Esophagus muscularis mucosa (tissue), 4 donors: ENCODE results near the gene DAPP1. TPM values are rescaled to one million over a fixed set of nuclear protein-coding genes. Genes with fewer than 3 reads are reported as not detected.
"Not testable (repeated sequence)": the region's sequence is repeated elsewhere in the genome, so short reads cannot be mapped to it uniquely, and the experiment has no call there.

Experiments
- DNase-seq: peaks from one replicate; pipeline ENCODE4 v3.0.0-alpha.2; 2017; ENCODE audit errors: extremely low spot score
- H3K27ac ChIP-seq, 4 donors: fragments of 200-600 bp; sonication (generic); replicated peaks in 1 of 4; 1 replicate in 3 of 4; 2 replicates in 1 of 4; pipeline ENCODE4 v1.5.1; 2016 to 2019; ENCODE audit warnings: mild to moderate bottlenecking in 1 of 4
- H3K27me3 ChIP-seq, 4 donors: fragments of 200-600 bp; sonication (generic); one replicate each; pipeline versions ENCODE4 v1.5.1 to v1.6.0; 2016 to 2019
- H3K36me3 ChIP-seq, 4 donors: fragments of 200-600 bp; sonication (generic); one replicate each; pipeline ENCODE4 v1.5.1; 2016 to 2019
- H3K4me1 ChIP-seq, 4 donors: fragments of 200-600 bp; sonication (generic); one replicate each; pipeline ENCODE4 v1.5.1; 2016 to 2019
- H3K4me3 ChIP-seq, 4 donors: fragments of 200-600 bp; sonication (generic); 1 replicate in 2 of 4; 2 replicates in 2 of 4; pipeline ENCODE4 v1.5.1; 2016 to 2019; ENCODE audit warnings: mild to moderate bottlenecking in 4 of 4, moderate library complexity in 1 of 4
- H3K9me3 ChIP-seq, 4 donors: fragments of 200-600 bp; sonication (generic); 1 replicate in 3 of 4; 2 replicates in 1 of 4; pipeline ENCODE4 v1.5.1; 2016 to 2019
- CTCF ChIP-seq, 3 experiments: fragments of 200-600 bp in 2 of 3; fragments of 450-650 bp in 1 of 3; sonication (generic) in 2 of 3; IDR thresholded peaks; one replicate each; pipeline ENCODE4 v1.5.1; 2017 to 2019; ENCODE audit warnings: antibody characterized with exemption in 3 of 3, mild to moderate bottlenecking in 2 of 3, moderate library complexity in 1 of 3
- EP300 ChIP-seq: sonication (generic); formaldehyde crosslinking; IDR thresholded peaks from one replicate; pipeline ENCODE4 v1.6.1; 2017; ENCODE audit warnings: antibody characterized with exemption
- POLR2A ChIP-seq: fragments of 450-650 bp; IDR thresholded peaks from one replicate; pipeline ENCODE4 v1.6.1; 2017; ENCODE audit warnings: antibody characterized with exemption, moderate library complexity, mild to moderate bottlenecking, low read depth
- POLR2AphosphoS5 ChIP-seq, 2 donors: sonication (generic); formaldehyde crosslinking; IDR thresholded peaks; one replicate each; pipeline ENCODE4 v1.6.1; 2017; ENCODE audit warnings: antibody characterized with exemption in 2 of 2
- WGBS: methylation state at CpG from one replicate; pipeline ENCODE4 v1.1.5; 2018; 5-methylcytosine and 5-hydroxymethylcytosine counted together
- intact Hi-C: fragments of 100-400 bp; cut with DNase I; formaldehyde crosslinking; loops from one replicate; pipeline ENCODE4 v1.15.1; 2023
- total RNA-seq, 4 donors: library from RNA; depleted of rRNA; stranded (reverse); fragments of >200 nt; gene quantifications; one replicate each; pipeline versions ENCODE4 v1.1.0 to v1.2.1, GENCODE V29; 2016

DAPP1 gene, protein sequence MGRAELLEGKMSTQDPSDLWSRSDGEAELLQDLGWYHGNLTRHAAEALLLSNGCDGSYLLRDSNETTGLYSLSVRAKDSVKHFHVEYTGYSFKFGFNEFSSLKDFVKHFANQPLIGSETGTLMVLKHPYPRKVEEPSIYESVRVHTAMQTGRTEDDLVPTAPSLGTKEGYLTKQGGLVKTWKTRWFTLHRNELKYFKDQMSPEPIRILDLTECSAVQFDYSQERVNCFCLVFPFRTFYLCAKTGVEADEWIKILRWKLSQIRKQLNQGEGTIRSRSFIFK
- 1 to 10 TPM in 2 of 4 donors, under 1 TPM in 2; 0.86 to 2.5 (median 1.1) TPM for total RNA-seq

DNA sequence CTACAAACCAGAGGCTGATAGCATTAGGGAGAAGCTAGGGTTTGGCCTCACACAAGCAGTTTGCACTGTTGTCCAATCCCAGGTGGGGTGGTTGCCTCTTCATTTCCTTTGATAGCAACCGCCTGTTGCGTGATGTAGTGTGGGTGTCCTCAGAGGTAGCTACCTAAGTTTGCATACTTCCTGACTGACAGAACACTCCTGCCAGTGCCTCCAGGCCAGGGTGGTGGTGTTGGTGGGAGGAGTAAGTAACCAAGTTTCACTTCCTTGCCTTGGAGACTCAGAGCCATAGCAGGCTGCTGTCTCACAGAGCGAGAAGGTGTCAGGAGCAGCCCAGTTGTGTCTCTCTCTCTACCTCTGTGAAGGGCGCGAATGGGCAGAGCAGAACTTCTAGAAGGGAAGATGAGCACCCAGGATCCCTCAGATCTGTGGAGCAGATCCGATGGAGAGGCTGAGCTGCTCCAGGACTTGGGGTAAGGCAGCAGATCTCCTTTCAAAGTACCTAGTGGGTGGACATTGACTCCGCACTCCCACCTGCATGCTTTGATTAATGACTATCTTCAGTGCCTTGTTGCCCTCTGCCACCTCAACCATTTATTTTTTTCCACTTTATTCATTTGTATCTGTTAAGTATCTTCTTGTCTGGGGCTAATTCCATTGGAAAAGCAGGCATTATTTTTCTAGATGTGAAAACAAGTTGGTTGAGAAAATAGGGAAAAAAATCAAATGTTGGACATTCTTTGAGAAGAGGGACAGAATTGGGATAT, at the start of gene DAPP1:
Gene DAPP1, plus strand, starts transcription at position 283 of the 764 bp plus-strand sequence. Its CDS starts 87 bp downstream, at position 370.
- WGBS, result 87% methylated on average over 5 of the region's 7 CpGs
- intact Hi-C loops, result loop anchor here (5.0 kb wide), 2 partner anchors 76 to 131 kb away; partner anchors contain the start of genes DNAJB14 and LAMTOR3
- Histone ChIP-seq H3K4me3 (peak within 1 kb of the TSS in 3 of 4 donors; percentile 8 to 45 (median 18)), H3K9me3 (no peaks in the 10 kb centered on the region), H3K4me1 (peaks cover 0 to 16% (median 9%) of the 10 kb centered on the region in 4 donors), H3K36me3 (no peaks in the 10 kb centered on the region), H3K27me3 (no peaks in the 10 kb centered on the region), H3K27ac (no peak within 1 kb of the TSS)
- TF ChIP-seq CTCF (IDR thresholded peaks at IDR 0.05), result no peak
- TF ChIP-seq EP300, result no peak
- peak in 1 of 2 donors; percentile 35 for TF ChIP-seq POLR2AphosphoS5 (IDR thresholded peaks at IDR 0.05)
- no peak for TF ChIP-seq POLR2A
- no peak for DNase-seq

DNA sequence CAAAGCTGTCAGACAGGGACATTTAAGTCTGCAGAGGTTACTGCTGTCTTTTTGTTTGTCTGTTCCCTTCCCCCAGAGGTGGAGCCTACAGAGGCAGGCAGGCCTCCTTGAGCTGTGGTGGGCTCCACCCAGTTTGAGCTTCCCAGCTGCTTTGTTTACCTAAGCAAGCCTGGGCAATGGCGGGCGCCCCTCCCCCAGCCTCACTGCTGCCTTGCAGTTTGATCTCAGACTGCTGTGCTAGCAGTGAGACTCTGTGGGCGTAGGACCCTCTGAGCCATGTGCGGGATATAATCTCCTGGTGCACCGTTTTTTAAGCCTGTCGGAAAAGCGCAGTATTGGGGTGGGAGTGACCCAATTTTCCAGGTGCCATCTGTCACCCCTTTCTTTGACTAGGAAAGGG, 45.8 kb upstream of the DAPP1 start:
- H3K36me3 ChIP-seq, H3K27me3 ChIP-seq, H3K4me3 ChIP-seq, intact Hi-C loops, H3K9me3 ChIP-seq, H3K27ac ChIP-seq, H3K4me1 ChIP-seq, DNase-seq: not testable (repeated sequence)
- 93% methylated on average over 3 of the region's 7 CpGs for WGBS

GRCh38 chr4:99783940-99784339, 32.7 kb upstream of the DAPP1 start:
- Histone ChIP-seq H3K9me3 (peaks cover 0 to 1% (median 0%) of the 10 kb centered on the region in 4 donors), H3K4me1 (no peaks in the 10 kb centered on the region), H3K27me3 (no peaks in the 10 kb centered on the region), H3K4me3 (no peak overlapping the region), H3K36me3 (no peaks in the 10 kb centered on the region), H3K27ac (no peak overlapping the region)
- WGBS, result 94% methylated on average over 3 of the region's 3 CpGs
- TF ChIP-seq POLR2AphosphoS5 (IDR thresholded peaks at IDR 0.05) (no peak), CTCF (IDR thresholded peaks at IDR 0.05) (no peak), POLR2A (no peak), EP300 (no peak)
- DNase-seq, result no peak
- intact Hi-C loops, result no loop called here

- Histone ChIP-seq H3K27ac (no peak overlapping the region), H3K4me3 (no peak overlapping the region), H3K9me3 (no peaks in the 10 kb centered on the region), H3K36me3 (no peaks in the 10 kb centered on the region), H3K4me1 (no peaks in the 10 kb centered on the region), H3K27me3 (no peaks in the 10 kb centered on the region)
- TF ChIP-seq POLR2A, result no peak
- no peak for TF ChIP-seq CTCF (IDR thresholded peaks at IDR 0.05)
- no peak for TF ChIP-seq POLR2AphosphoS5 (IDR thresholded peaks at IDR 0.05)
- TF ChIP-seq EP300, result no peak
- intact Hi-C loops, result no loop called here
- no peak for DNase-seq
- 89% methylated on average over 3 of the region's 3 CpGs for WGBS
These were observed 31.8 kb upstream of the DAPP1 start for GRCh38 chr4:99784842-99785241.

DNA sequence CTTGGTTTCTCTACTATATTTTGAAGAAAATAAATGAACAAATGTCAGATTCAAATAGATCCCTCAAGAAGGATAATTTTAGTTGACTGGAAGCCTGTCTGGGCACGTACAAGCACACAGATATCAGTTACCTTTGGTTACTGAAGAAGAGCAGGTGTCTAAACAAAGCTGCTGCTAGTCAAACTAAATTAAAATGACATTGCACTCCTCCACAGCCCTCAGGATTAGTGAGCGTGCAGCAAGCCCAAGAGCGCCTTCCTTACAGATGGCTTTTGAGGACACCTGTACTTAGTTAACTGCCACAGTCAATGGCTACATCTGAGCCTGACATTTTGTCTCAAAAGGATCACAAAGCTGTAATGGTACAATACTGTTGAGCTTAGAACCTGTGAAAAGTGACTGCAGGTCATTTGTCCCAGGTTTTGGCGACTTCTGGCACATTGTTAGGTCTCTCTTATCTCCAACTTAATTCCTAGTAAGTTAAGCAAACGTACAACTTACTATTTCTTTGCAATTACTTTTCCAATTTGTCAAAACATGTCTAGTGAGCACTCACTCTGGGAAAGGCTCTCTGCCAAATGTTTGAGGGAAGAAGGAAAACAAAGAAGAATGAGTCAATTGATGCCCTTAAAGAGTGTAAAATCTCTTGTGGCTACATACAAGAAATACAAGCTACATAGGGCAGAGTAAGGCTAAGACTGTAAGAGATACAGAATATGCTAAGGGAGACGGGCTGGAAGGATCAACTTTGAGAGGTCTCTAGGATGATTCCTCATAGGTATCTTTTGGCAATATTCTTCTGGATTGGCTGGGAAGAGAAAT, 25.6 kb upstream of the DAPP1 start:
- intact Hi-C loops, result no loop called here
- Histone ChIP-seq H3K27ac (peak overlapping the region in 1 of 4 donors; percentile 54), H3K9me3 (no peaks in the 10 kb centered on the region), H3K4me3 (no peak overlapping the region), H3K4me1 (peaks cover 0 to 16% (median 13%) of the 10 kb centered on the region in 4 donors), H3K36me3 (no peaks in the 10 kb centered on the region), H3K27me3 (no peaks in the 10 kb centered on the region)
- DNase-seq, result no peak
- no peak for TF ChIP-seq EP300
- peak in 1 of 2 donors; percentile 9 for TF ChIP-seq POLR2AphosphoS5 (IDR thresholded peaks at IDR 0.05)
- 36% methylated on average over 6 of the region's 6 CpGs for WGBS
